ENCODE data around the gene AMER3.

The AMER3 gene

DNA sequence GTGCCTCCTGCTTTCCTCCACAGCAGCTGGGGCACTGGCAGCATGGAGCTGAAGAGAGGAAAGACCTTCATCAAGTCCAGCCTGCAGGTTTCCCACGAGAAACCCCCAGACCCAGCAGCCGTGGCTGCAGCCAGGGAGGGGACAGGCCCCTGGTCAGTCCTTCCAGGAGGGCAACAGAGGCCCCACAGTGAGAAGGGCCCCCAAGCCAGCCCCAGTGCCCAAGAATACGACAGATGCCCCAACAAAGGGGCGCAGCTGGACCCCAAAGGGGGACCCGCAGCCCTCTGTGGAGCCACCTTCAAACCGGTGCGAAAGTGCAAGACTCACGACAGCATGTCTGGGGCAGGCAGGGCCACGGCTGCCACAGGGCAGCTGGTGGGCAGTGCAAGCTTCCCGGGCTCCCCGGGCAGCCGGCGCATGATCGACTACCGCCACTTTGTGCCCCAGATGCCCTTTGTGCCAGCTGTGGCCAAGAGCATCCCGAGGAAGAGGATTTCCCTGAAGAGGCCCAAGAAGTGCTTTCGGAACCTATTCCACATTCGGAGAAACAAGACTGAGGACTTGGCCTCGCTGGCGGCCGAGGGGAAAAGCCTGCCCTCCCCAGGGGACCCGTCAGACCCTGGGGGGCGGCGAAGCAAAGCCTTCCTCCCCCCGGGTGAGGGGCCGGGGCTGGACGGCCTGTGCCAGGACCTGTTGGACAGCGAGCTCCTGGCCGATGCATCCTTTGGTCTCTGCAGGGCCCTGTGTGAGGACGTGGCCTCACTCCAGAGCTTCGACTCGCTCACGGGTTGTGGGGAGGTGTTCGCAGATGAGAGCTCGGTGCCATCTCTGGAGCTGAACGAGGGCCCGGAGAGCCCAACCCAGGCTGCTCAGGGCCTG, 6.9 kb downstream of the AMER3 start:
- no peak for ATAC-seq
- TF ChIP-seq, protein P1, sequence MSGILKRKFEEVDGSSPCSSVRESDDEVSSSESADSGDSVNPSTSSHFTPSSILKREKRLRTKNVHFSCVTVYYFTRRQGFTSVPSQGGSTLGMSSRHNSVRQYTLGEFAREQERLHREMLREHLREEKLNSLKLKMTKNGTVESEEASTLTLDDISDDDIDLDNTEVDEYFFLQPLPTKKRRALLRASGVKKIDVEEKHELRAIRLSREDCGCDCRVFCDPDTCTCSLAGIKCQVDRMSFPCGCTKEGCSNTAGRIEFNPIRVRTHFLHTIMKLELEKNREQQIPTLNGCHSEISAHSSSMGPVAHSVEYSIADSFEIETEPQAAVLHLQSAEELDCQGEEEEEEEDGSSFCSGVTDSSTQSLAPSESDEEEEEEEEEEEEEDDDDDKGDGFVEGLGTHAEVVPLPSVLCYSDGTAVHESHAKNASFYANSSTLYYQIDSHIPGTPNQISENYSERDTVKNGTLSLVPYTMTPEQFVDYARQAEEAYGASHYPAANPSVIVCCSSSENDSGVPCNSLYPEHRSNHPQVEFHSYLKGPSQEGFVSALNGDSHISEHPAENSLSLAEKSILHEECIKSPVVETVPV (CRISPR knock-in tag; IDR thresholded peaks at IDR 0.05), result no peak
- TF ChIP-seq GLIS3 (CRISPR knock-in tag; IDR thresholded peaks at IDR 0.05) (no peak), ZNF70 (CRISPR knock-in tag; IDR thresholded peaks at IDR 0.05) (no peak), PPARA (CRISPR knock-in tag; IDR thresholded peaks at IDR 0.05; ENCODE audit: borderline replicate concordance) (no peak), ZNF8 (CRISPR knock-in tag; IDR thresholded peaks at IDR 0.05) (no peak), ZFP30 (CRISPR knock-in tag; IDR thresholded peaks at IDR 0.05) (no peak), ZC3H10 (CRISPR knock-in tag; IDR thresholded peaks at IDR 0.05) (no peak), TOX (CRISPR knock-in tag; IDR thresholded peaks at IDR 0.05; ENCODE audit: borderline replicate concordance) (no peak), SNAI2 (CRISPR knock-in tag; IDR thresholded peaks at IDR 0.05) (no peak)

DNA sequence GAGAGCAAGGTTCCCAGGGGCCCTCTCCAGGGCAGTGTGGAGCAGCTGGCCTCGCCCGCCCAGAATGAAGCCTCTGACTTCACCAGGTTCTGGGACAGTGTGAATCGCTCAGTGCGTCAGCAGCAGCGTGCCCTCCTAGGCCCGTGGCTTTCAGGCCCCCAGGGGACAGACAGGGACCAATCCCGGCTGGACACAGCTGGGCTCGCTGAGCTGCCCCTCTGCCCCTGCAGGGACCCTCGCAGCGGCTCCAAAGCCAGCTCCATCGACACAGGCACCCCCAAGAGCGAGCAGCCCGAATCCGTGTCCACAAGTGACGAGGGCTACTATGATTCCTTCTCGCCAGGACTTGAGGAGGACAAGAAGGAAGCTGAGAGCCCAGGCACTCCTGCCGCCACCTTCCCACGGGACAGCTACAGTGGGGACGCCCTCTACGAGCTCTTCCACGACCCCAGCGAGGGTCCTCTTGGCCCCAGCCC, 7.6 kb downstream of the AMER3 start:
- ATAC-seq, result no peak
- TF ChIP-seq ARNTL (CRISPR knock-in tag; IDR thresholded peaks at IDR 0.05; ENCODE audit: borderline replicate concordance, low read depth) (no peak), ZC3H10 (CRISPR knock-in tag; IDR thresholded peaks at IDR 0.05) (no peak), TSHZ2 (CRISPR knock-in tag; IDR thresholded peaks at IDR 0.05) (no peak), ESRRG (CRISPR knock-in tag; IDR thresholded peaks at IDR 0.05) (no peak)

GRCh38 chr2:130763405-130763804, 8.1 kb downstream of the AMER3 start:
- TF ChIP-seq PPARA (CRISPR knock-in tag; IDR thresholded peaks at IDR 0.05; ENCODE audit: borderline replicate concordance), result no peak
- TF ChIP-seq GLIS3 (CRISPR knock-in tag; IDR thresholded peaks at IDR 0.05), result no peak
- TF ChIP-seq ZNF565 (CRISPR knock-in tag; conservative IDR thresholded peaks at IDR 0.05; ENCODE audit: low read depth), result no peak
- TF ChIP-seq TCF4 (CRISPR knock-in tag; IDR thresholded peaks at IDR 0.05; ENCODE audit: borderline replicate concordance), result no peak
- no peak for TF ChIP-seq ISL1 (CRISPR knock-in tag; IDR thresholded peaks at IDR 0.05)
- no peak for ATAC-seq

DNA sequence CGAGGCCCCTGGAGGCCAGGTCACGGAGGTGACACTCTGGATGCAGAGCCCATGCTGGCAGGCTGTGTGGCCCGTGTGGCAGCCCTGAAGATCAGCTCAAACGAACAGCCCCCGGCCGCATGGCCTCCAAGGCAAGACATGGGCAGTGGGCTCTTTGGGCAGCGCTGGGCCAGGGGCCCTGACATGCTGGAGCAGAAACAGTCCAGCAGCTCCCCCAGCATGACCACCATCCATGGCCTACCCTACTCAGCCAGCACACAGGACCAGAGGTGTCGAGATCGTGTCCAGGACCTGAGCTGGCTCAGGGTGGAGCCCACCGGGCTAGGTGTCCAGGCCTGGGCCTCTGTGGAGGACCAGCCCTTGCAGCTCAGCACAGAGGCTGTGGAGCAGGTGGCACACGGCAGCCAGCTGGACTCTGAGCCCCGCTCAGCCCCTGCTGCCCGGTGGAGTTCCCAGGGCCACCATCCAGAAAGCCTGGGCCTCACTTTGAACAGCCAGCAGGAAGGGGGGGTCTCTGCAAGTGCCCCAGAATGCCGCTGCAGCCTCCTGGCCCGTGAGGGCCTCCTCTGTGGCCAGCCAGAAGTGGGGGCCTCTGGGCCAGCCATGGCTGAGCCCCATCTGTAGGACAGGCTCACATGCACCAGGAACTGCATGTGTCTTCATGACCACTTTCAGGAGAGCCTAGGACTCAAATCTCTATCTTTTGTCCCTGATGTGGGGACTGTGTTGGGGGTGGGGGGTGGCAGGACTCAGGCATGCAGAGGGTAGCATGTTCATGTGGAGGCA, 8.9 kb downstream of the AMER3 start:
- ATAC-seq, result no peak
- TF ChIP-seq PPARA (CRISPR knock-in tag; IDR thresholded peaks at IDR 0.05; ENCODE audit: borderline replicate concordance) (no peak), ZNF70 (CRISPR knock-in tag; IDR thresholded peaks at IDR 0.05) (no peak), ZNF565 (CRISPR knock-in tag; conservative IDR thresholded peaks at IDR 0.05; ENCODE audit: low read depth) (no peak), TCF4 (CRISPR knock-in tag; IDR thresholded peaks at IDR 0.05; ENCODE audit: borderline replicate concordance) (no peak), SNAI2 (CRISPR knock-in tag; IDR thresholded peaks at IDR 0.05) (no peak), ARNTL (CRISPR knock-in tag; IDR thresholded peaks at IDR 0.05; ENCODE audit: borderline replicate concordance, low read depth) (no peak), RARB (CRISPR knock-in tag; IDR thresholded peaks at IDR 0.05) (no peak), ZC3H10 (CRISPR knock-in tag; IDR thresholded peaks at IDR 0.05) (no peak), ZFP30 (CRISPR knock-in tag; IDR thresholded peaks at IDR 0.05) (no peak), BACH2 (CRISPR knock-in tag; IDR thresholded peaks at IDR 0.05; ENCODE audit: borderline replicate concordance) (no peak), POU6F1 (CRISPR knock-in tag; IDR thresholded peaks at IDR 0.05; ENCODE audit: borderline replicate concordance, low read depth) (no peak), TSHZ2 (CRISPR knock-in tag; IDR thresholded peaks at IDR 0.05) (no peak), ZFP3 (CRISPR knock-in tag; IDR thresholded peaks at IDR 0.05) (no peak)
- TF ChIP-seq, protein P1 (CRISPR knock-in tag; IDR thresholded peaks at IDR 0.05), result no peak
